PC-9 (cell line): ENCODE data around the gene IKZF3.

Source experiments
- EZH2 ChIP-seq: fragments of 200-600 bp; sonication (generic); IDR thresholded peaks from 2 replicates; pipeline ENCODE4 v1.8.0; 2017; ENCODE audit warnings: antibody characterized with exemption, low read depth
- TF ChIP-seq, protein P1 (sequence below): fragments of 200-600 bp; sonication (generic); conservative IDR thresholded peaks from 2 replicates; pipeline ENCODE4 v1.6.1; 2017; ENCODE audit warnings: mixed run types, antibody characterized with exemption, mild to moderate bottlenecking, moderate library complexity

DNA sequence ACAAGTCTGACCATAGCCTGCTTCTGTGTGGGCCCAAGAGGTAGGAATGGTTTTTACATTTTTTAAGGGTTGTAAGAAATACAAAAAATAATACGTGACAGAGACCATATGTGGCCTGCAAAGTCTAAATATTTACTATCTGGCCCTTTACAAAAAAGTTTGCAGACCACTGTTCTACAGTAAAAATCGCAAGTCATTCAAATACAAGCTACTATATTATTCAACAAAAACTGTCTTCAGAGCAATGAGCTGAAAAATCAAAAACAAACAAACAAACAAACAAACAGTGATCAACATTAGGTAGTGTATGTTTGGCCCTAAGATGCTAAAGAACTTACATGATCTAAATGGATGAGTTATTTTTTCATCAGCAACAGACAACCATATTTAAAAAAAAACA lies 32.5 kb downstream of the IKZF3 start:
- TF ChIP-seq, protein P1, sequence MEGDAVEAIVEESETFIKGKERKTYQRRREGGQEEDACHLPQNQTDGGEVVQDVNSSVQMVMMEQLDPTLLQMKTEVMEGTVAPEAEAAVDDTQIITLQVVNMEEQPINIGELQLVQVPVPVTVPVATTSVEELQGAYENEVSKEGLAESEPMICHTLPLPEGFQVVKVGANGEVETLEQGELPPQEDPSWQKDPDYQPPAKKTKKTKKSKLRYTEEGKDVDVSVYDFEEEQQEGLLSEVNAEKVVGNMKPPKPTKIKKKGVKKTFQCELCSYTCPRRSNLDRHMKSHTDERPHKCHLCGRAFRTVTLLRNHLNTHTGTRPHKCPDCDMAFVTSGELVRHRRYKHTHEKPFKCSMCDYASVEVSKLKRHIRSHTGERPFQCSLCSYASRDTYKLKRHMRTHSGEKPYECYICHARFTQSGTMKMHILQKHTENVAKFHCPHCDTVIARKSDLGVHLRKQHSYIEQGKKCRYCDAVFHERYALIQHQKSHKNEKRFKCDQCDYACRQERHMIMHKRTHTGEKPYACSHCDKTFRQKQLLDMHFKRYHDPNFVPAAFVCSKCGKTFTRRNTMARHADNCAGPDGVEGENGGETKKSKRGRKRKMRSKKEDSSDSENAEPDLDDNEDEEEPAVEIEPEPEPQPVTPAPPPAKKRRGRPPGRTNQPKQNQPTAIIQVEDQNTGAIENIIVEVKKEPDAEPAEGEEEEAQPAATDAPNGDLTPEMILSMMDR, result no peak
- TF ChIP-seq EZH2, result no peak
